Measurements from ENCODE around the gene CHAT.

The CHAT gene

DNA sequence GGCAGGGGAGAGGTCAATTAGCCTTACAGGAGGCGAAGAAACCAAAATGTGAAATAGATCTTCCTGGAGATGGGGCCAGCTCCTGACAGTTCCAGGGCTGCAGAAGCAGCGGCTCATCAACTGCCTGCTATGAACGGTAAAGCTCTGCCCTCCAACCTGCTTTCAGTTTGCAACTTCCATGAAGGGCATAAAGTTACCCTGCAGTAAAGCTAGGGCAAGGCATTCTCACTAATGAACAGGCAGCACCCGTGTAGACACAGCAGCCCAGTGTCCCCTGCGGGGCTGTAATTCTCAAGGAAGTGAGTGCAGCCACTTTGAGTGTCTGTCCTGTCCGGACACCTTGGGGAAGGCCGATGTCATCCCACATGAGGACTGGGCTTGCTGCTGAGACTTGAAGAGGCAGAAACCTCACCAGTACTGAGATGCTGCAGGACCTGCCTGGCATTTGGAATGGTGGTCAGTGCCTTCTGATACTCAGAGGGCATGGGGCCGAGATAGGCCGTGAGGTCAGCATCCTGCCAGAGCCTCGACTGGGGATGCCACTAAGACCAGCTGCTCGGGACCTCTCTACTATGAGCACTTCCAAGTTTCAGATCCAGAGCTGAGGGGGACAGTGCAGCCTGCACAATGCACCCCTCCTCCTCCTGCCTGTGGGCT is 39.6 kb downstream of the CHAT start:
- TF ChIP-seq, protein P1, sequence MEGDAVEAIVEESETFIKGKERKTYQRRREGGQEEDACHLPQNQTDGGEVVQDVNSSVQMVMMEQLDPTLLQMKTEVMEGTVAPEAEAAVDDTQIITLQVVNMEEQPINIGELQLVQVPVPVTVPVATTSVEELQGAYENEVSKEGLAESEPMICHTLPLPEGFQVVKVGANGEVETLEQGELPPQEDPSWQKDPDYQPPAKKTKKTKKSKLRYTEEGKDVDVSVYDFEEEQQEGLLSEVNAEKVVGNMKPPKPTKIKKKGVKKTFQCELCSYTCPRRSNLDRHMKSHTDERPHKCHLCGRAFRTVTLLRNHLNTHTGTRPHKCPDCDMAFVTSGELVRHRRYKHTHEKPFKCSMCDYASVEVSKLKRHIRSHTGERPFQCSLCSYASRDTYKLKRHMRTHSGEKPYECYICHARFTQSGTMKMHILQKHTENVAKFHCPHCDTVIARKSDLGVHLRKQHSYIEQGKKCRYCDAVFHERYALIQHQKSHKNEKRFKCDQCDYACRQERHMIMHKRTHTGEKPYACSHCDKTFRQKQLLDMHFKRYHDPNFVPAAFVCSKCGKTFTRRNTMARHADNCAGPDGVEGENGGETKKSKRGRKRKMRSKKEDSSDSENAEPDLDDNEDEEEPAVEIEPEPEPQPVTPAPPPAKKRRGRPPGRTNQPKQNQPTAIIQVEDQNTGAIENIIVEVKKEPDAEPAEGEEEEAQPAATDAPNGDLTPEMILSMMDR (conservative IDR thresholded peaks at IDR 0.05; ENCODE audit: low read length), result no peak
- H3K4me3 ChIP-seq (ENCODE audit: low read length), result no peak overlapping the region
- no peak for DNase-seq (ENCODE audit: low read depth)

DNA sequence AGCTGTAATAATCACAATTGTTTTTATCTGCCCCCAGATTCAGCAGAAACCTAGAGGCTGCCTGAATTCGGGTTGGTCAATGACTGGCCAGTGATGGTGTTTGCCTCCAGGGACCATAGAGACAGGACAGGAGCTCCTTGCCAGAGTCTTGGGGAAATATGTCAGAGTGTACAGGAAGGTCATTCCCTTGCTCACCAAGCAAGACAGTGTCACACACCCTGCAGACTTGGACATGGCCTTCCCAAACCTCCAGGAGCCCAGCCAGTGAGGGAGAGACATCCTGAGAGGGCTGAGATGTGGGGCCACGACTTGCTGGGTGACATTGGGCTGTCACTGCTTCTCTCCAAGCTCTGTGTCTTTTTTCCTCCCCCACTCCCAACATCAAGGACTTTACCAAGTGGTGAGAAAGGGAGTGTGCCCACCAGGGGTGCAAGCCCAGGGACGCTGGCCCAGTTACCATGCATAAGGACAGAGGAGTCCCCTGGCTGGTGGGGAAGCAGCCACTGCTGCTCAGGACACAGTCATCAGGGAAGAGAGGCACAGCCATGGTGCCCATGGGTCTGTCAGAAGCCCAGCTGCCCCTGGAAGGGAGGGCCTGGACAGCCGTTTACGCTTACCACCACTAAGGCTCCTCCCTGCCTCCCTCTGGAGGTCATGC is 40.3 kb downstream of the CHAT start:
- no peak overlapping the region for H3K4me3 ChIP-seq (ENCODE audit: low read length)
- TF ChIP-seq, protein P1 (conservative IDR thresholded peaks at IDR 0.05; ENCODE audit: low read length), result no peak
- DNase-seq (ENCODE audit: low read depth), result no peak

GRCh38 chr10:49655099-49655498 is 41.3 kb downstream of the CHAT start:
- H3K4me3 ChIP-seq (ENCODE audit: low read length), result no peak overlapping the region

GRCh38 chr10:49656845-49657493 is 43.1 kb downstream of the CHAT start:
- TF ChIP-seq, protein P1 (conservative IDR thresholded peaks at IDR 0.05; ENCODE audit: low read length), result no peak
- no peak overlapping the region for H3K4me3 ChIP-seq (ENCODE audit: low read length)
- DNase-seq (ENCODE audit: low read depth), result no peak

More at GRCh38 chr10:49655099-49655498, 41.3 kb downstream of the CHAT start:
- no peak for DNase-seq (ENCODE audit: low read depth)
- TF ChIP-seq, protein P1 (conservative IDR thresholded peaks at IDR 0.05; ENCODE audit: low read length), result no peak

- H3K4me3 ChIP-seq (ENCODE audit: low read length), result no peak overlapping the region
- no peak for DNase-seq (ENCODE audit: low read depth)
- TF ChIP-seq, protein P1 (conservative IDR thresholded peaks at IDR 0.05; ENCODE audit: low read length), result no peak
Measured at GRCh38 chr10:49657606-49658005, 43.8 kb downstream of the CHAT start.

DNA sequence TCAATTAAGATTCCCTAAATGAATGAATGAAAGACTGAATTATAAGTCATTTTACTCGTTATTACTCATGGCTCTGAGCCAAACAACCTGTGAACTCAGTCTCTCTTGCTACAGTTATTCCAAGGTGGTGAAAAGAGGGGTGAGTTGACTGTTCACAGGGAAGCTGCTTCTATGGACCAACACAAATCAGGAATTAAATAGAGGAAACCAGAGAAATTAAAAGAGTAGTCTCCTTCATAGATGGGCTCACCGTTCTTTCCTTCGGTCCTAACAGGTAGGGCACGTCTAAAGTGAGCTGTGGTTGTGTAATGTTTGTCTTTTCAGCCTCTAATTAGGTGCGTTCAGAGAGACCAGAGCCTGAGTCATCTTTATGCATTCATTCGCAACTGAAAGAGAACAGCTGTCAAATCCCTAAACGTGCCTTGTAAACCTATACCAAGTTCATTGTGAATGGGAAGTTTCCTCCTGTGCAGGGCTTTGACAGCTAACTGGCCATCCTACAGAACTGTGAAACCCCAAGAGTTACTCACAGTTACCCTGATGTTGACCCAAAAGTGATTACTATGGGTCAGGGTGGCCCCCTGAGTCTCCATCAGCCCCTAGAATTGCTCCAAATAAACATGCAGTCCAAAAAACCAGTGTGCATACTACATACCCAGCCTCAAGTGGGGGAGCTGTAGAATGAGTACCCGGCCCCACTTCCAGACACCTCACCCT is 47.5 kb downstream of the CHAT start:
- H3K4me3 ChIP-seq (ENCODE audit: low read length), result no peak overlapping the region
- no peak for DNase-seq (ENCODE audit: low read depth)
- TF ChIP-seq, protein P1 (conservative IDR thresholded peaks at IDR 0.05; ENCODE audit: low read length), result no peak

Data from AG10803 (cell line).